ENCODE results near the gene ME3.
"Not testable (repeated sequence)": the region's sequence is repeated elsewhere in the genome, so short reads cannot be mapped to it uniquely, and the experiment has no call there.

ME3 gene

DNA sequence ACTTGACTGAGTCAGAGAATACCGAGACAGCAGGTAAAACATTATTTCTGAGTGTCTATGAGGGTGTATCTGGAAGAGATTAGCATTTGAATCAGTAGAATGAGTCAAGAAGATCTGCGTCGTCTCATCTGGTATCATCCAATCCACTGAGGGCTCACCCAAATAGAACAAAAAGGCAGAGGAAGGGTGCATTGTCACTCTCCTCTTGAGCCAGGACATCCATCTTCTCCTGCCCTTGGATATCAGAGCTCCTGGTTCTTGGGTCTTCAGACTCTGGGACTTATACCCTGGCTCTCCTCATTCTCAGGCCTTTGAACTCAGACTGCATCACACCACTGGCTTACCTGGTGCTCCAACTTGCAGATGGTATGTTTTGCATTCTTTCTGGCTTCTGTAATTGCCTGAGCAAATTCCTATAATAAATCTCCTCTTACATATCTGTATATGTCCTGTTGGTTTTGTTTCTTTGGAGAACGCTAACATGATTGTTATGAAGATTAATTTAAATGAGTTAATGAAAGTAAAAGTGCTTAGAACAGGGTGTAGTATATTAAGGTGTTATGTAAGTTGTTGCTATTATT lies 49.3 kb downstream of the ME3 start:
- peak in 1 of 2 experiments; percentile 24 for DNase-seq (ENCODE audit: low read depth in 1 of 2, low spot score in 1 of 2)

DNA sequence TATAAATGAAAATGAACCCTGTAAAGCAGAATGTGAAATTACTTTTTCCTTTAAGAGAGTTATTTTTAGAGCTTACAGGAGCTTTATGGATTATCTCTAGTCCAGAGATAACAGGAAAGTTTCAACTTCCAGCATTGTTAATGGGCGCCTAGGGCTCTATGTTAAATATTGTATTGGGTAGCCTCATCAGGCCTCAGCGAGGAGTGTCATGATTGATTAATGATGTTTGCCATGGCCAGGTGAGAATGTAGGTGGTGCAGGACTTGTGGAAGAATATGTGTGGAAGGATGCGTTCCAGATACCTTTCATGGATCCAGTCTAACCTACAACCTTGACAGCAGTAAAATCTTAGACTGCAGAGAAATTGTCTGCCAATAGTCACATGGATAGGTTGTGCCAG lies 50.6 kb downstream of the ME3 start:
- TF ChIP-seq JUND (IDR thresholded peaks at IDR 0.05; ENCODE audit: low read depth): no peak
- no peak for DNase-seq (ENCODE audit: low read depth in 1 of 2, low spot score in 1 of 2)
- in situ Hi-C loops (cut with HindIII; ENCODE audit: low pct_unique_long_range_greater_than_20kb, low sequenced_read_pairs): no loop called here

More for the DNA sequence above, 49.3 kb downstream of the ME3 start:
- TF ChIP-seq JUND (IDR thresholded peaks at IDR 0.05; ENCODE audit: low read depth): no peak; the same call in 1 of the 2 replicates
- in situ Hi-C loops (cut with HindIII; ENCODE audit: low pct_unique_long_range_greater_than_20kb, low sequenced_read_pairs): no loop called here

DNA sequence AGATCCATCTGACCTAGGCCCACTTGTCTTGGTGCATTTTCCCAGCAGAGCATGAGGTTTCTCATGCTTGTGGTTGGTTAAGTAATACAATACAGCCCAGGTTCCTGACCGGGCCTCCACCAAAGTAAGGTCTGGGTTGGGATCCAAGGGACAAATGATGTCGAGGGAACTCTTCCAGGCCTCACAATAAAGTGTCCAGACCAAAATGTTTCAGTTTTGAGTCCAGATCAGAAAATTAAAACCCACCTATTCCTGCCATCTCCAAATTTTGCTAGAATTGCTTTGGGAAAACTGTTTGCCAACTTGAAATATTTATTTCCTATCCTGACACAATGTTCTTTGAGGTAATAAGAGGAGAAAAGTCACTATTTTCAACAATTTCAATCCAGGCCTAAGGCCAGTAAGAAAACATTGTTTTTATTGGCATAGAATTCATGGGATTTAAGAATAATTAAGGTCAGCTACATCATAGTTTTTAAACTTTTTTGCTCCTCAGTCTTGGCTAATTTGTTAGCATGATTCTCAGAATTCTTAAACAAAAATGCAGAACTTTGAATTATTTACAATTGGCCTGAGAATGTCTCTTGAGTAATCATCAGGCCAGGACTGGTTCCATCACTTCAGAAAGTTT lies 51.4 kb downstream of the ME3 start:
- no peak for TF ChIP-seq JUND (IDR thresholded peaks at IDR 0.05; ENCODE audit: low read depth)
- no peak for DNase-seq (ENCODE audit: low read depth in 1 of 2, low spot score in 1 of 2)
- in situ Hi-C loops (cut with HindIII; ENCODE audit: low pct_unique_long_range_greater_than_20kb, low sequenced_read_pairs): no loop called here

DNA sequence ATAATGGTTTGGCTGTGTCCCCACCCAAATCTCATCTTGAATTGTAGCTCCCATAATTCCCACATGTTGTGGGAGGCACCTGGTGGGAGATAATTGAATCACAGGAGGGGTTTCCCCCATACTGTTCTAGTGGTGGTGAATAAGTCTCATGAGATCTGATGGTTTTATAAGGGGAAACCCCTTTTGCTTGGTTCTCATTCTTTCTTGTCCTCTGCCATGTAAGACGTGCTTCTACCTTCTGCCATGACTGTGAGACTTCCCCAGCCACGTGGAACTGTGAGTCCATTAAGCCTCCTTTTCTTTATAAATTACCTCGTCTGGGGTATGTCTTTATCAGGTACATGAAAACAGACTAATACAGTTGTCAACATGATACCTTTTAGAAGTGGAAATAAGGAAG lies 53.0 kb downstream of the ME3 start:
- DNase-seq (ENCODE audit: low read depth in 1 of 2, low spot score in 1 of 2); in situ Hi-C loops (cut with HindIII; ENCODE audit: low pct_unique_long_range_greater_than_20kb, low sequenced_read_pairs): not testable (repeated sequence)

DNA sequence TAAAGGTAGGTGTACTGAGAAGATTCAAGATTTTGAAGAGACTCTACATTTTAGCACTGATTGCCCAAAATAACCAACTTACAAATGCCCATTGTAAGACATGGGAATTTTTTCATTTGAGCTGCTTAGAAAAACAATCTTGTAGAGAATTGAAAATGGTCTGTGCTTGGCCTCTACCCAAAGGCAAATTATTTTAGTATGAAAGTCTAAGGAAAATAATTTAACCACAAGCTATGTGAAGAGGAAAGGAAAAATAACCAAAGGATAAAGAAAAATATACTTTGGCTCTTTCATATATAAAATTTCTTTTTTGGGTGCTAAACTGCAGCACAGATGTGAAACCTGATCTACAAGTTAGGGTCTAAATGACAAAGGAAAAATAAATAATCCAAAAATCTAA lies 54.9 kb downstream of the ME3 start:
- no peak for DNase-seq (ENCODE audit: low read depth in 1 of 2, low spot score in 1 of 2)
- TF ChIP-seq JUND (IDR thresholded peaks at IDR 0.05; ENCODE audit: low read depth): no peak
- in situ Hi-C loops (cut with HindIII; ENCODE audit: low pct_unique_long_range_greater_than_20kb, low sequenced_read_pairs): no loop called here

DNA sequence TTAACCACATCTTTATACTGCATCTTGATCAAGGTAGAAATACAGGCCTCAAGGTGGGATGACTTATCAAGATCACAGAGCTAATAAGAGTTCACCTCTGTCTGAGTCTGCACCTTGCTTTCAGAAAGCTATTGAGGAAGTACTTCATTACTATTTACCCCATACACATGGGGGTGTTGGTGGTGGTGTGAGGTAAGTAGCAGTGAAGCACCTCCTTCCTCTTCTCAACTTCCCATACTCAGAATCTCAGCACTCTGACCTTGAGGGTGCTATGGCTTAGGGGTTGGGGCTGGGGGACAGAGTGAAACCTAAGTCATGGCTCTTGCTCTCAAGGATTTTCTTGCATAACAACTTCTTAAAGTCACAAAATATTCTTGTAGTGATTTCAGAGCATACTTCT lies 56.9 kb downstream of the ME3 start:
- in situ Hi-C loops (cut with HindIII; ENCODE audit: low pct_unique_long_range_greater_than_20kb, low sequenced_read_pairs): no loop called here
- no peak for TF ChIP-seq JUND (IDR thresholded peaks at IDR 0.05; ENCODE audit: low read depth)
- no peak for DNase-seq (ENCODE audit: low read depth in 1 of 2, low spot score in 1 of 2)

DNA sequence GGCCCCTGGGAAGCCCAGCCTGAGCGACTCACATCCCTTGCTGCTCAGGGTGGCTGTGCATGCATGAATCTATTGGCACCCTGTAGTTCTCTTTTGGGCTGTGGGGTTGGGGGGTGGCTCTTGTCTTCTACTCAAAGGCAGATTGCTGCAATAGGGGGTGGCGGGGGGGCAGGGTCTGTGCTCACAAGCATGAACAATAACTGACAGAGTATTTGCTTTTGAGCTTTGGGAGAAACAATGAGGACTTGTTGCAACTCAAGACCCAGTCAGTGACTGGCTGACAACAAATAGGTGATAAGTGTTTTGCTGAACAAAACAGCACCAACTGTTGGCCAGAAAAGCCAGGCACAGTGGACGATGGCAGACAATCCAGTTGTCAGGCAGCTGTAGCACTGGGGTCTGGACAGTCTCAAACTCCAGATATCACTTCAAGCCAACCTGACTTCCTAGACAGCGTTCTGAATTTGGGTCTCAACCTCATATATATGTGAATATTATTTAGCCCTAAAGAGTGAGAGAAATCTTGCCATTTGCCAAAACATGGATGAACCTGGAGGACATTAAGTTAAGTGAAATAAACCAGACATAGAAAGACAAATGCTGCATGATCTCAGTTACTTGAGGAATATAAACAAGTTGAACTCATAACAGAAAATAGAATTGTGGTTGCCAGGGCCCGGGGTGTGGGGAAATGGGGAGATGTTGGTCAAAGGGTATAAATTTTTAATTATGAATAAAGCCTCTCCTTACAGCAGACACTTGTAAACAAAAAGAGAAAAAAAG lies 61.7 kb downstream of the ME3 start:
- in situ Hi-C loops (cut with HindIII; ENCODE audit: low pct_unique_long_range_greater_than_20kb, low sequenced_read_pairs): no loop called here
- DNase-seq (ENCODE audit: low read depth in 1 of 2, low spot score in 1 of 2): no peak
- no peak for TF ChIP-seq JUND (IDR thresholded peaks at IDR 0.05; ENCODE audit: low read depth)

DNA sequence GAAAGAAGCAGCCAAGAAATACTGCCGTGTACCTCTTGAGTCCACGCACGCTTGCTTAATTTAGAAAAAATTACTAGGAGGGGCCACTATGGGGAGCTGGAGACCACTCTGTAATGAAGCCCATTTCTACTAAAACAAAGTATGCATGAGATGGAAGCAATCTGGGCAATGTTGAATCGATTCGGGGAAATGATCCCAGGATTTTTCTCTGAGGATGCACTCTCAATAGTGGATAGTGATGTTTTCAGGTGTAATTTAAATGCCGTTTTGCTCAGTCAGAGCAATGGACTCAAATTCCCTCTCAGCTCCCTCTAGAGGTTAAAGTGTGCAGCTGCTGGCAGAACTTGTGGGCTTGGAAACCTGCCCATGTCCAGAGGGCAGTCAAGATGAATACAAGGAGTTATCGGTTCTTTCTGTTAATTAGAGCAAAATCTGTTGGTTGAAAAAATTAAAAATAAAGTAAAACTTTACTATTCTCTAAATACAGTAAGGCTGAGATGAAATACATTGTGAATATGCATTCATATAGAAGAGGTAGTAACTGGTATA lies 64.1 kb downstream of the ME3 start:
- in situ Hi-C loops (cut with HindIII; ENCODE audit: low pct_unique_long_range_greater_than_20kb, low sequenced_read_pairs): no loop called here

DNA sequence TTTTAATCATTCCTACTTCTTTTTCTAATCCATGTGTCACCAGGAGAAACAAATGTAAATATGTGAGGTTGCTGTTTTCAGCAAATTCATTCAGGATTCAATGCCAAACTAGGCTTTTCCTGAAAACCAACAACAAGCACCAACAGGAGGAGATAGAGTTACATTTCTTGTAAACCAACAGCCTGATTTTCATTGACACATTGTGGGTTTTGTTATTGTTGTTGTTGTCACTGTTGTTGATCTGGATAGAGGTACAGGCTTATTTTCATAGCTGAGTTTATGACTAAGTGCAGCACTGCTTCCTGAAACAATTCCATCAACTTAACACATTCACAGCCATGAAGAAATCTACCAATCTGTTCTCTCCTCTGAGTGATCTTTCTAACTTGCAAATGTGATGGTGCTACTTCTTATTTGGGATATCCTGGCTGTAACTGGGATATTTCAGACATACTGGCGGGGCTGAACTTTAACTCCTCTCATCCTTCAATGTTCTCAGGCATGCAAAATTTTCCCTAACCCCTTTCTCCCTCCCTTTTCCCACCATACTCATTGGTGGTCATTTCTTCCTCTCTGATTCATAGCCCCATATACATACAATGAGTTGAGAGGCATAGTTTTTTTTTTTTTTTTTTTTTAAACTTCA lies 65.5 kb downstream of the ME3 start:
- in situ Hi-C loops (cut with HindIII; ENCODE audit: low pct_unique_long_range_greater_than_20kb, low sequenced_read_pairs): no loop called here
- TF ChIP-seq JUND (IDR thresholded peaks at IDR 0.05; ENCODE audit: low read depth): no peak
- DNase-seq (ENCODE audit: low read depth in 1 of 2, low spot score in 1 of 2): no peak

More for the DNA sequence above, 64.1 kb downstream of the ME3 start:
- DNase-seq (ENCODE audit: low read depth in 1 of 2, low spot score in 1 of 2): peak; percentile 32 to 86
- no peak for TF ChIP-seq JUND (IDR thresholded peaks at IDR 0.05; ENCODE audit: low read depth)

DNA sequence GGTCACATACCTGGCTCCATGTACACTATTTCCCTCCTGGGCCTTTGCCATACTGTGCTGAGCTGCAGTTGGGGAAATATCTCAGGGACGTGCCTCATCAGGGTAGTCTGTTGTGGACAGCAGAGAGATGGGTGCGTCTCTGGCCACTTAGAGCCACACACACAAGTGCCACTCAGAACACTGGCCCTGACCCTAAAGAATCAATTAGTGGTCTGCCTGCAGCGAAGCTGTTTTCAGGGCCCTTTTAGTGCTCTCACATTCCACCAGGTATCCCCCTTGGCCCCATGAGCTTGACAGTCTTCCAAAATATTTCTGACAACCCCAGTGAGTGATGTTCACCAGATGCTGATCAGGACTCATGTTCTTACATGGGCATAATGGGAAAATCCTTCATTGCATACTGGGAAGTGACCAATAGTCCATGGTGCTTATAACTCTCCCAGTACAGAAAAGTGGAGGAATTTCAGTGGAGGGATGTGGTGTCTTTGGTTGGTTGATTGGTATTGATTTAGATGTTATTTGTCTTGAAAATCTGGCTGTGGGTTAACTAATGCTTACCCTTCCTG lies 66.1 kb downstream of the ME3 start:
- no peak for DNase-seq (ENCODE audit: low read depth in 1 of 2, low spot score in 1 of 2)
- in situ Hi-C loops (cut with HindIII; ENCODE audit: low pct_unique_long_range_greater_than_20kb, low sequenced_read_pairs): no loop called here
- no peak for TF ChIP-seq JUND (IDR thresholded peaks at IDR 0.05; ENCODE audit: low read depth)

DNA sequence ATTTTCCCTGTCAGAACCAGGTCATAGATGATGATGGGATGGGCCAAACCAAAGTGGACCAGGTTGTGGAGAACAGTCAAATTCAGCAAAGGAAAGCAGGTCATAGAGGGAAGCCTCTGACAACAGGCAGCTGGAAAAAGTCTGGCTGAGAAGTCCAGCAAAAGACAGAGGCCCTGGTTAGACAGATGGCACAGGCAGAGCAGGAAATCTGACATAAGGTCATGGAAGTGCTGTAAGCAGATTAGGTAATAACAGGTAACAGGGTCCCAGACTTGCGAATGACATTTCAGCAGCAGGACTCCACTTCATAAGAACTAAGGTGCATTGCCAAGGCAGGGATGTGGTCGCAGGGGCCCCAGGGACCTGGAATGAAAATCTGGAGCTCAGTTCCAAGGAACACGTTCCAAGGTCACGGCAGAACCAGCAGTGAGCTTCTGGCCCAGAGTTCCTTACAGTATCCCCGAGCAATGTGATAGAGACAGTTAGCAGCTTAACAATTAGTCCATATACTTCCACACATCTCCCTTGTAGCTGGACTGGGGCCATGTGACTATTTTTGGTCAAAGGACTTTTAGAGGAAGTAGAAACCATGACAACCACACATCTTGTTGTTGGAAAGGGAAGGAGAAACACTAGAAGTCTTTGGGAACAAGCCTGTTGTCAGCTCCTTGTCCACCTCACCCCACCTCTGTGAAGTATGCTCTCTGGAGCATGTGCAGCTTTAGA lies 75.4 kb downstream of the ME3 start:
- DNase-seq (ENCODE audit: low read depth in 1 of 2, low spot score in 1 of 2): no peak
- in situ Hi-C loops (cut with HindIII; ENCODE audit: low pct_unique_long_range_greater_than_20kb, low sequenced_read_pairs): no loop called here
- TF ChIP-seq JUND (IDR thresholded peaks at IDR 0.05; ENCODE audit: low read depth): no peak

DNA sequence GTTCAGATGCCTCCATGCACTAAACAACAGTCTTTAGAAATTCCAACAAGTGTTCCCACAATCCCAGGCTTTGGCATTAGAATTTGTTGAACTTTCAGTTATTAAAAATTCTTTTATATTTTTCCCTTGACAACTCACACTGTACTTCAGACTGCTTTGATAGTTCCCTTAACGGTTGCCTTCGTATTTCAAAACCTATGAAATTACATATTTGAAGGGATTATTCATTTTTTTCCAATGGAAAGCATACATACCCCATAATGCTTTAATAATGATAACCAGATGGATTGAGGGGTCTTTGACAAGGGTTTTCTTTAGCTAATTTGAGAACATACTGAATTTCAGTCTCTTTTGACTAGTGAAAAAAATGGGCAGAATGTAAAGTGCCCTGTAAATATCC lies 76.5 kb downstream of the ME3 start:
- in situ Hi-C loops (cut with HindIII; ENCODE audit: low pct_unique_long_range_greater_than_20kb, low sequenced_read_pairs): no loop called here
- no peak for DNase-seq (ENCODE audit: low read depth in 1 of 2, low spot score in 1 of 2)
- TF ChIP-seq JUND (IDR thresholded peaks at IDR 0.05; ENCODE audit: low read depth): no peak

Data from T47D (cell line).